Muscle layer of duodenum (tissue), 2 donors: ENCODE data around the gene KPNA6.

Experiments used
- H3K27ac ChIP-seq: one replicate; pipeline ENCODE4 v1.7.0; 2013; ENCODE audit warnings: mild to moderate bottlenecking, low read length
- H3K27me3 ChIP-seq: one replicate; pipeline ENCODE4 v1.7.0; 2013; ENCODE audit warnings: low read depth, mild to moderate bottlenecking, control low read depth, low read length
- H3K36me3 ChIP-seq, 2 donors: one replicate each; pipeline ENCODE4 v1.7.0; 2013; ENCODE audit warnings: low read length in 2 of 2, control low read depth in 1 of 2, mild to moderate bottlenecking in 1 of 2; ENCODE audit not compliant: insufficient read depth in 2 of 2, control insufficient read depth in 1 of 2
- H3K4me1 ChIP-seq, 2 donors: one replicate each; pipeline ENCODE4 v1.7.0; 2013; ENCODE audit warnings: low read length in 2 of 2, mild to moderate bottlenecking in 2 of 2, control low read depth in 1 of 2, moderate library complexity in 1 of 2; ENCODE audit not compliant: insufficient read depth in 2 of 2, control insufficient read depth in 1 of 2
- H3K4me3 ChIP-seq, 2 donors: one replicate each; pipeline ENCODE4 v1.7.0; 2013; ENCODE audit warnings: low read length in 2 of 2, low read depth in 1 of 2, mild to moderate bottlenecking in 1 of 2
- H3K9me3 ChIP-seq, 2 donors: one replicate each; pipeline ENCODE4 v1.7.0; 2013; ENCODE audit warnings: low read length in 2 of 2, control low read depth in 1 of 2, mild to moderate bottlenecking in 1 of 2; ENCODE audit not compliant: control insufficient read depth in 1 of 2
- donor health status: healthy.

KPNA6 gene

DNA sequence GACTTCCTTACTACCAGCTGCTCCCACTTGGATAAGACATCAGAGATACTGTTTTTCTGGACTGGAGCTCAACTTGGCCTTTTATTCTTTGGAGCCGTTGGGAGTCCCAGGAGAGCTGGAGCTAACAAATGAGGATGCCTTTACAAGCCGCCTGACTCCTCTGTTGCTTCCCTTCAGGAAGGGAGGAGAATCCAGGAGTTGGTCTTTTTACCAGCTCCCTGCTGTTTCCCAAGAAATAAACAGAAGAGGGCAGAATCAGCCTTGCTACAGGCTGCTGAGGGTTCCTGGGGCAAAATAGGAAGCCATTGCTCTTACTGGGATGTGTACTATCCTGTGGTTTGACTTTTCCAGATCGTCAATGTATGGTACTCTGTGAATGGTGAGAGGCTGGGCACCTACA is 115.8 kb downstream of the KPNA6 start:
- H3K4me1 ChIP-seq: peaks cover 16 to 27% of the 10 kb centered on the region in 2 donors
- H3K36me3 ChIP-seq: peaks cover 28 to 30% of the 10 kb centered on the region in 2 donors
- no peaks in the 10 kb centered on the region for H3K9me3 ChIP-seq
- H3K27ac ChIP-seq: no peak overlapping the region
- no peaks in the 10 kb centered on the region for H3K27me3 ChIP-seq
- H3K4me3 ChIP-seq: peak overlapping the region; percentile 21 to 68

- peaks cover 34% of the 10 kb centered on the region in 2 donors for H3K36me3 ChIP-seq
- no peaks in the 10 kb centered on the region for H3K27me3 ChIP-seq
- peaks cover 16 to 27% of the 10 kb centered on the region in 2 donors for H3K4me1 ChIP-seq
- no peak overlapping the region for H3K4me3 ChIP-seq
- no peak overlapping the region for H3K27ac ChIP-seq
- no peaks in the 10 kb centered on the region for H3K9me3 ChIP-seq
Measured at GRCh38 chr1:32224285-32224684, 116.4 kb downstream of the KPNA6 start.
